Natural killer cell treated with Interleukin-12 subunit alpha and Interleukin-12 subunit beta and Interleukin-15 and Interleukin-18, amount 100 ng/mL, for 72 hours (primary cell): Measurements from ENCODE around the gene ZNF768. TPM values are rescaled to one million over a fixed set of nuclear protein-coding genes. Genes with fewer than 3 reads are reported as not detected.

Experiments used
- ATAC-seq, 2 donors: fragments of 150-1000 bp; cut with Tn5 transposase in 1 of 2; sonication (Bioruptor Pico), chemical (Tn5 transposase) in 1 of 2; 2 replicates each; pipeline ENCODE4 v1.10.0; 2021
- DNase-seq: peaks from one replicate; pipeline ENCODE4 v3.0.0; 2022; ENCODE audit warnings: low spot score
- H3K27ac Mint-ChIP-seq, 2 donors: 1 replicate in 1 of 2; 2 replicates in 1 of 2; pipeline ENCODE4 v1.8.0; 2022; ENCODE audit warnings: mixed read lengths in 2 of 2, mild to moderate bottlenecking in 1 of 2, moderate library complexity in 1 of 2
- H3K27me3 Mint-ChIP-seq, 2 donors: 1 replicate in 1 of 2; 2 replicates in 1 of 2; pipeline ENCODE4 v1.8.0; 2022; ENCODE audit warnings: mixed read lengths in 2 of 2
- H3K36me3 Mint-ChIP-seq: one replicate; pipeline ENCODE4 v1.8.0; 2022; ENCODE audit warnings: mixed read lengths
- H3K4me1 Mint-ChIP-seq, 2 donors: 1 replicate in 1 of 2; 2 replicates in 1 of 2; pipeline ENCODE4 v1.8.0; 2022; ENCODE audit warnings: low read depth in 2 of 2, mixed read lengths in 2 of 2, mild to moderate bottlenecking in 1 of 2
- H3K4me3 Mint-ChIP-seq: one replicate; pipeline ENCODE4 v1.8.0; 2022; ENCODE audit warnings: mixed read lengths
- H3K9me3 Mint-ChIP-seq: 2 replicates; pipeline ENCODE4 v1.8.0; 2022; ENCODE audit warnings: mixed read lengths
- total RNA-seq, 2 donors: library from RNA; stranded (reverse); gene quantifications; one replicate each; pipeline ENCODE4 v1.2.3, GENCODE V29; 2022

ZNF768 gene
- total RNA-seq, 2 donors from 2014 or later: 10.4 to 11.8 TPM

- DNase-seq (no peak), ATAC-seq (peak; percentile 1 to 14)
- no peaks in the 10 kb centered on the region for H3K36me3 Mint-ChIP-seq
- peak overlapping the region; percentile 94 to 96 for H3K27ac Mint-ChIP-seq
- no peaks in the 10 kb centered on the region for H3K9me3 Mint-ChIP-seq
- H3K27me3 Mint-ChIP-seq: no peaks in the 10 kb centered on the region
- peak overlapping the region; percentile 97 for H3K4me3 Mint-ChIP-seq
- H3K4me1 Mint-ChIP-seq: peaks cover 24 to 32% of the 10 kb centered on the region in 2 donors
These were observed 7.5 kb upstream of the ZNF768 start for GRCh38 chr16:30533748-30534367.

GRCh38 chr16:30533146-30533522, 6.8 kb upstream of the ZNF768 start:
- peak overlapping the region; percentile 94 to 96 for H3K27ac Mint-ChIP-seq
- no peaks in the 10 kb centered on the region for H3K36me3 Mint-ChIP-seq
- DNase-seq (no peak), ATAC-seq (no peak)
- H3K4me1 Mint-ChIP-seq: peaks cover 24 to 35% of the 10 kb centered on the region in 2 donors
- no peaks in the 10 kb centered on the region for H3K9me3 Mint-ChIP-seq
- no peaks in the 10 kb centered on the region for H3K27me3 Mint-ChIP-seq
- peak overlapping the region; percentile 97 for H3K4me3 Mint-ChIP-seq

- Mint-ChIP-seq H3K4me1 (peaks cover 30 to 41% of the 10 kb centered on the region in 2 donors), H3K27ac (peak overlapping the region; percentile 94 to 96), H3K27me3 (no peaks in the 10 kb centered on the region), H3K4me3 (peak overlapping the region; percentile 97), H3K36me3 (no peaks in the 10 kb centered on the region), H3K9me3 (no peaks in the 10 kb centered on the region)
- no peak for ATAC-seq
- no peak for DNase-seq
These were observed 6.1 kb upstream of the ZNF768 start for GRCh38 chr16:30532285-30533145.

- Mint-ChIP-seq H3K4me1 (peaks cover 23 to 36% of the 10 kb centered on the region in 2 donors), H3K36me3 (no peaks in the 10 kb centered on the region), H3K4me3 (peak overlapping the region; percentile 45), H3K27me3 (no peaks in the 10 kb centered on the region), H3K9me3 (no peaks in the 10 kb centered on the region), H3K27ac (peak overlapping the region; percentile 71 to 91)
- DNase-seq (no peak), ATAC-seq (no peak)
These were observed 4.0 kb upstream of the ZNF768 start for GRCh38 chr16:30530163-30531037.

GRCh38 chr16:30528799-30529457, 2.6 kb upstream of the ZNF768 start:
- H3K9me3 Mint-ChIP-seq: no peaks in the 10 kb centered on the region
- DNase-seq: no peak
- peak overlapping the region; percentile 26 to 91 for H3K27ac Mint-ChIP-seq
- ATAC-seq: no peak
- H3K36me3 Mint-ChIP-seq: no peaks in the 10 kb centered on the region
- H3K4me3 Mint-ChIP-seq: no peak overlapping the region
- no peaks in the 10 kb centered on the region for H3K27me3 Mint-ChIP-seq
- H3K4me1 Mint-ChIP-seq: peaks cover 17 to 35% of the 10 kb centered on the region in 2 donors

- H3K4me1 Mint-ChIP-seq: peaks cover 14 to 31% of the 10 kb centered on the region in 2 donors
- ATAC-seq: no peak
These were observed 1.3 kb upstream of the ZNF768 start for GRCh38 chr16:30527635-30528178.

GRCh38 chr16:30526823-30527634, 663 bp upstream of the ZNF768 start:
- Mint-ChIP-seq H3K36me3 (peaks cover 6% of the 10 kb centered on the region), H3K9me3 (no peaks in the 10 kb centered on the region), H3K27ac (peak overlapping the region; percentile 79 to 91), H3K27me3 (no peaks in the 10 kb centered on the region), H3K4me1 (peaks cover 19 to 34% of the 10 kb centered on the region in 2 donors), H3K4me3 (peak overlapping the region; percentile 81)
- DNase-seq: peak; percentile 99
- ATAC-seq: peak; percentile 92 to 94

More at GRCh38 chr16:30527635-30528178, 1.3 kb upstream of the ZNF768 start:
- H3K27ac Mint-ChIP-seq: peak overlapping the region; percentile 79 to 91
- no peaks in the 10 kb centered on the region for H3K9me3 Mint-ChIP-seq
- H3K27me3 Mint-ChIP-seq: no peaks in the 10 kb centered on the region
- no peaks in the 10 kb centered on the region for H3K36me3 Mint-ChIP-seq
- peak overlapping the region; percentile 81 for H3K4me3 Mint-ChIP-seq
- no peak for DNase-seq

GRCh38 chr16:30525844-30526136, 576 bp downstream of the ZNF768 start:
- Mint-ChIP-seq H3K9me3 (no peaks in the 10 kb centered on the region), H3K27me3 (no peaks in the 10 kb centered on the region), H3K36me3 (peaks cover 7% of the 10 kb centered on the region), H3K4me1 (peaks cover 21 to 30% of the 10 kb centered on the region in 2 donors), H3K4me3 (peak overlapping the region; percentile 75), H3K27ac (peak overlapping the region in 1 of 2 donors; percentile 60)
- ATAC-seq (no peak), DNase-seq (no peak)

GRCh38 chr16:30524575-30525568, 1.5 kb downstream of the ZNF768 start:
- Mint-ChIP-seq H3K27me3 (no peaks in the 10 kb centered on the region), H3K4me1 (peaks cover 16 to 26% of the 10 kb centered on the region in 2 donors), H3K27ac (no peak overlapping the region), H3K9me3 (no peaks in the 10 kb centered on the region), H3K4me3 (peak overlapping the region; percentile 20), H3K36me3 (peaks cover 11% of the 10 kb centered on the region)
- no peak for ATAC-seq
- DNase-seq: no peak

- H3K27ac Mint-ChIP-seq: no peak overlapping the region
- no peaks in the 10 kb centered on the region for H3K27me3 Mint-ChIP-seq
These were observed 2.4 kb downstream of the ZNF768 start for GRCh38 chr16:30523768-30524574.

More at GRCh38 chr16:30523768-30524574, 2.4 kb downstream of the ZNF768 start:
- ATAC-seq (no peak), DNase-seq (no peak)
- Mint-ChIP-seq H3K36me3 (peaks cover 20% of the 10 kb centered on the region), H3K4me3 (no peak overlapping the region), H3K9me3 (no peaks in the 10 kb centered on the region), H3K4me1 (peaks cover 22 to 32% of the 10 kb centered on the region in 2 donors)
